ENCODE data around the gene ACACB.

ACACB gene

GRCh38 chr12:109270494-109270893 lies 154.1 kb downstream of the ACACB start:
- Histone ChIP-seq H3K9me3 (no peaks in the 10 kb centered on the region), H3K4me3 (ENCODE audit: low read depth in 1 of 2, low read length in 1 of 2) (no peak overlapping the region), H3K27me3 (peaks cover 9% of the 10 kb centered on the region), H3K36me3 (peaks cover 20% of the 10 kb centered on the region), H3K27ac (no peak overlapping the region), H3K4me1 (ENCODE audit: control insufficient read depth in 1 of 2, insufficient read depth in 1 of 2, low read depth in 1 of 2, low read length in 1 of 2) (no peaks in the 10 kb centered on the region)
- TF ChIP-seq, protein P1, sequence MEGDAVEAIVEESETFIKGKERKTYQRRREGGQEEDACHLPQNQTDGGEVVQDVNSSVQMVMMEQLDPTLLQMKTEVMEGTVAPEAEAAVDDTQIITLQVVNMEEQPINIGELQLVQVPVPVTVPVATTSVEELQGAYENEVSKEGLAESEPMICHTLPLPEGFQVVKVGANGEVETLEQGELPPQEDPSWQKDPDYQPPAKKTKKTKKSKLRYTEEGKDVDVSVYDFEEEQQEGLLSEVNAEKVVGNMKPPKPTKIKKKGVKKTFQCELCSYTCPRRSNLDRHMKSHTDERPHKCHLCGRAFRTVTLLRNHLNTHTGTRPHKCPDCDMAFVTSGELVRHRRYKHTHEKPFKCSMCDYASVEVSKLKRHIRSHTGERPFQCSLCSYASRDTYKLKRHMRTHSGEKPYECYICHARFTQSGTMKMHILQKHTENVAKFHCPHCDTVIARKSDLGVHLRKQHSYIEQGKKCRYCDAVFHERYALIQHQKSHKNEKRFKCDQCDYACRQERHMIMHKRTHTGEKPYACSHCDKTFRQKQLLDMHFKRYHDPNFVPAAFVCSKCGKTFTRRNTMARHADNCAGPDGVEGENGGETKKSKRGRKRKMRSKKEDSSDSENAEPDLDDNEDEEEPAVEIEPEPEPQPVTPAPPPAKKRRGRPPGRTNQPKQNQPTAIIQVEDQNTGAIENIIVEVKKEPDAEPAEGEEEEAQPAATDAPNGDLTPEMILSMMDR (IDR thresholded peaks at IDR 0.05): no peak

- Histone ChIP-seq H3K36me3 (peaks cover 11% of the 10 kb centered on the region), H3K27ac (no peak overlapping the region), H3K9me3 (no peaks in the 10 kb centered on the region), H3K4me1 (ENCODE audit: control insufficient read depth in 1 of 2, insufficient read depth in 1 of 2, low read depth in 1 of 2, low read length in 1 of 2) (no peaks in the 10 kb centered on the region), H3K27me3 (peaks cover 9% of the 10 kb centered on the region), H3K4me3 (ENCODE audit: low read depth in 1 of 2, low read length in 1 of 2) (no peak overlapping the region)
- TF ChIP-seq, protein P1 (IDR thresholded peaks at IDR 0.05): no peak
These were observed 155.0 kb downstream of the ACACB start for GRCh38 chr12:109271418-109271817.

DNA sequence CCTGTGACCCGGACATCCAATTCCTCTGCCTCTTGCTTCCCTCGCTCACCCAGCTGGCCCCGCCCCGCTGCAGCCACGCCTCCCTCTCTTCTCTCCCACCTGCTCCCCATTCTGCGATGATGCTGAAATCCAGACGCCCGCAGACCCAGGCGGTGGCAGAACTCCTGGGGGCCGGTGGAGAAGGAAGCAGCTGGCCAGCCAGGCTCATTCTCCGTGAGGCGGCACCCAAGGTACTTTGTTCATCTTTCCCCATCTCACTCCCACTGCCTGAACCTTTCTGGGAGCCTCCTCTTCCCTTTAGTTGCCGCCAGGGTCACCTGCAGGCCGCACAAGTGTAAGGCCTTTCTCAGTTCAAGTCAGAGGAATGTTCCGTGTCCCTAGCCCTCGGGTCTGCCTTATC lies 157.0 kb downstream of the ACACB start:
- Histone ChIP-seq H3K4me3 (ENCODE audit: low read depth in 1 of 2, low read length in 1 of 2) (no peak overlapping the region), H3K27ac (no peak overlapping the region), H3K9me3 (no peaks in the 10 kb centered on the region), H3K4me1 (ENCODE audit: control insufficient read depth in 1 of 2, insufficient read depth in 1 of 2, low read depth in 1 of 2, low read length in 1 of 2) (peaks cover 11 to 12% of the 10 kb centered on the region in 2 experiments), H3K27me3 (peaks cover 9% of the 10 kb centered on the region), H3K36me3 (no peaks in the 10 kb centered on the region)
- TF ChIP-seq, protein P1 (IDR thresholded peaks at IDR 0.05): no peak

DNA sequence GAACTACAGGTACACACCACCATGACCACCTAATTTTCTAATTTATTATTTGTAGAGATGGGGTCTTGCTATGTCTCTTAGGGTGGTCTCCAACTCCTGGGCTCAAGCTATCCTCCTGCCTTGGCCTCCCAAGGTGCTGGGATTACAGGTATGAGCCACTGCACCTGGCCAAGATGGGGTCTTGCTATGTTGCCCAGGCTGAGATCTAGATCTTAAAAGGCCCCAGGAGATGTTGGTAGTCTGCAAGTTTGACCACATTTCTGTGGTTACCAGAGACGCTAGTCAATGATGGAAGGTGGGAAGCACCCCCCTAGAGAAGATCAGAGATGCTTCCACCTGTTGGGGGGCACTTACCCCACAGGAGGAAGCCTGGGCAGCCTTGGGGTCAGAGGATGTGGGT lies 158.0 kb downstream of the ACACB start:
- TF ChIP-seq, protein P1 (IDR thresholded peaks at IDR 0.05): no peak
- Histone ChIP-seq H3K27ac (no peak overlapping the region), H3K4me1 (ENCODE audit: control insufficient read depth in 1 of 2, insufficient read depth in 1 of 2, low read depth in 1 of 2, low read length in 1 of 2) (peaks cover 11 to 14% of the 10 kb centered on the region in 2 experiments), H3K36me3 (no peaks in the 10 kb centered on the region), H3K9me3 (no peaks in the 10 kb centered on the region), H3K4me3 (ENCODE audit: low read depth in 1 of 2, low read length in 1 of 2) (no peak overlapping the region), H3K27me3 (peaks cover 9% of the 10 kb centered on the region)

GRCh38 chr12:109275173-109275572 lies 158.8 kb downstream of the ACACB start:
- peaks cover 11 to 14% of the 10 kb centered on the region in 2 experiments for H3K4me1 ChIP-seq (ENCODE audit: control insufficient read depth in 1 of 2, insufficient read depth in 1 of 2, low read depth in 1 of 2, low read length in 1 of 2)
- TF ChIP-seq, protein P1 (IDR thresholded peaks at IDR 0.05): no peak
- H3K9me3 ChIP-seq: no peaks in the 10 kb centered on the region
- no peaks in the 10 kb centered on the region for H3K36me3 ChIP-seq
- H3K27ac ChIP-seq: no peak overlapping the region
- H3K27me3 ChIP-seq: peaks cover 9% of the 10 kb centered on the region
- H3K4me3 ChIP-seq (ENCODE audit: low read depth in 1 of 2, low read length in 1 of 2): no peak overlapping the region

- peaks cover 11 to 14% of the 10 kb centered on the region in 2 experiments for H3K4me1 ChIP-seq (ENCODE audit: control insufficient read depth in 1 of 2, insufficient read depth in 1 of 2, low read depth in 1 of 2, low read length in 1 of 2)
- no peak overlapping the region for H3K27ac ChIP-seq
- TF ChIP-seq, protein P1 (IDR thresholded peaks at IDR 0.05): no peak
- no peaks in the 10 kb centered on the region for H3K36me3 ChIP-seq
- H3K4me3 ChIP-seq (ENCODE audit: low read depth in 1 of 2, low read length in 1 of 2): no peak overlapping the region
- peaks cover 9% of the 10 kb centered on the region for H3K27me3 ChIP-seq
- H3K9me3 ChIP-seq: no peaks in the 10 kb centered on the region
These were observed 159.8 kb downstream of the ACACB start for GRCh38 chr12:109276160-109276559.

All from neutrophil (primary cell).